AG09309 (cell line): ENCODE results near the gene IL13RA1.

Experiments
- DNase-seq: peaks from one replicate; pipeline ENCODE4 v3.0.0-alpha.2; 2010; ENCODE audit warnings: low read depth
- H3K4me3 ChIP-seq: 2 replicates; pipeline ENCODE4 v1.5.1; 2011; ENCODE audit warnings: mild to moderate bottlenecking, low read depth, low read length, moderate library complexity; ENCODE audit not compliant: control insufficient read depth
- CTCF ChIP-seq: IDR thresholded peaks from 2 replicates; pipeline ENCODE4 v1.5.1; 2011; ENCODE audit warnings: mild to moderate bottlenecking, low read depth, low read length, inconsistent platforms; ENCODE audit not compliant: insufficient read depth, control insufficient read depth; ENCODE audit errors: missing control alignments

The IL13RA1 gene

GRCh38 chrX:118739577-118739976 lies 12.2 kb downstream of the IL13RA1 start:
- no peak for TF ChIP-seq CTCF
- no peak for DNase-seq
- H3K4me3 ChIP-seq = no peak overlapping the region

GRCh38 chrX:118740276-118740889 lies 13.0 kb downstream of the IL13RA1 start:
- DNase-seq = no peak
- no peak for TF ChIP-seq CTCF
- H3K4me3 ChIP-seq = no peak overlapping the region

DNA sequence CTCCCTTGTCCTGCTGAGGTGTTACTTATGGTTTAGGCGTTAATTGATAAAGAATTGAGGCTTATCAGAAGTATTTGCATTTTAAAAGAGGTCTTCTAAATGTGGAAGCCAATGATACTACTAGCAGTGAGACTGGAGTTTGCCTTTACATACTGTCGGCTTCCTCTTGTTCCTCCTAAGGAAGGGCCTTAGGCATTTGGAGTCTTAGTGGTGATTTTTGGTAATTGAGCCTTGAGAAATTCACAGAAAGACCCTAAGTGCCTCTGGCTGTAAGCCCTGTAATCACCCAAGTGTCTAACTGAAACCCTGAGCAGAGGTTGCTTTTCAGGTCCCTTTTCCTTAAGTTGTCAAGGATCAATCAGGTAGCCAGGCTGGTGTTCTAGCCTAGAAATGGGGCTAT lies 14.8 kb downstream of the IL13RA1 start:
- TF ChIP-seq CTCF = no peak
- no peak for DNase-seq
- no peak overlapping the region for H3K4me3 ChIP-seq

DNA sequence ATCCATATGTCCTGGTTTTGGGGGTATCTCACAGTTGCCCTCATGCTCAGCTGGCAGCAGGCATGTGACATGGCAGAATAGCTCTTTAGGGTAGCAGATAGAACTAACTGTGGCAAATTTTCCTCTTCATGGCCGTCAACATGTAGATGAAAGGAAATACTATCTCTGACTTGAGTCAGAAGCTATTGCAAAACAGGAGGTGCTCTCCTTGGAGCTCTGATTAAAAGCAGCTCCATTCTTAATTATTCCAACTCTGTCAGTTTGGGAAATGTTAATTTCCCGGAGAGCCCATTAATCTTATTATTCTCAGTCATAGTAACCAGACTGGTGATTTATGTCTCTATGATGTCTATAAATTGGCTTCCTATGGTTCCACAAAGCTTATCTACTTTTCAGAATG lies 18.2 kb downstream of the IL13RA1 start:
- no peak for TF ChIP-seq CTCF
- no peak for DNase-seq

DNA sequence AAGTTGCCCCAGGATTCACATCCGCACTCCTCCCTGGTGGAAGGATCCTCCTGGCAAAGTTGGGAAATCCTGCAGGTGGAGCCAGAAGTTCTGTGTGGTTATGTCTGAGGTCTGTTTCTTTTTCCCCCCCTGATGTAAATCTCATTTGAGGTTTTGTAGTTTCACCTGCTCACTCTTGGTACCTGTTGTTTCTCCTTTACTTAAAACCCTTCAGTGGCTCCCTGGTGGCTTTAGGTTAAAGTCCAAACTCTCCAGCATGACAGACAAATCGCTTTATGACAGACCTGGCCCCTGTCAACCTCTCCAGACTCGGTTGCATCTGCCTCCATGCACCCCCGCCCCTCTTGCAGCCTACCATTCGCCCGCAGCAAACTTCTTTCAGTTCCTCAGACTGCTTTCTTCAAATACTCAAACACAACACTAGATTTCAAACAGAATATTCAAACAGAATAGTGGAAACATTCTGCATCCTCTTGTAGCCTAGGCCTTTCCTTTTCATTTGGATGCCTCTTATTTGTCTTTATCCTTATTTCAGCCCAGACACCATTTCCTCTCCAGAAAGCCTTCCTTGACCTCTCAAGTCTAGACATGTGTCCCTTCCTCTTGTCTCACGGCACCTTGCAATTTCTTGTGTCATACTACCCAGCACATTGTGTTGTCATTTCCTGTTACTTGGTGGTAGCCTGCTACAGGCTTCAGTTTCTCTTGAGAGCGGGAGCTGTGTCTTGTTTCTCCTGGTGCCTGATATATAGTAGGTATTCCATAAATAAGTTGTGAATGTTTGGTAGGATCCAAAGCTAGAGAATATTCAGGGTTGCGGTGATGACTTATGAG lies 24.8 kb downstream of the IL13RA1 start:
- H3K4me3 ChIP-seq = no peak overlapping the region
- TF ChIP-seq CTCF = no peak
- DNase-seq = no peak

More for the DNA sequence above, 18.2 kb downstream of the IL13RA1 start:
- H3K4me3 ChIP-seq = no peak overlapping the region

DNA sequence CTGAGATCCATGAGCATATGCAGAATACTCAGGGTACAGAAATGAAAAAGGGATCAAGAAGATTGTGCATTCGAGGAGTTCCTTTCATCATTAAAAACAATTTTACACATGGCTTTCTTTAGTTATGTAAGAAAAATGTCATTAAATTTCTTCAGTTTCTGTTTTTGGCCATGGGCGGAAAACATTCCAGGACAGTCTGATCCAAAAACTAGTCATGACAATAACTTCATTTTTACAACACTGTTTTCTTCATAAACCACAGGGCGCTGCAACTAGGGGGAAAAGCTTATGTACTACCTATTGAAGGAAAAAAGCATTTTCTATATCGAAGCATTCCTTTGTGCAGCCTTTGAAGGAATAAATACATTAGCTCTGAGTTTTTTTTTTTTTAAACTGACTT lies 28.2 kb downstream of the IL13RA1 start:
- TF ChIP-seq CTCF = no peak
- no peak overlapping the region for H3K4me3 ChIP-seq
- no peak for DNase-seq
